GM12878 (cell line): ENCODE results near the gene PDGFB. TPM values are rescaled to one million over a fixed set of nuclear protein-coding genes. Genes with fewer than 3 reads are reported as not detected.

ENCODE experiments used
- ATAC-seq: fragments of 200-7000 bp; cut with Tn5 transposase; 3 replicates; pipeline ENCODE4 v1.9.1; 2020; ENCODE audit warnings: mild to moderate bottlenecking, moderate library complexity
- BruUV-seq: library from RNA; stranded (reverse); fragments of 400-500 nt; replicated peaks from 2 replicates; lab custom pipeline; 2021; lab: Mats Ljungman, UMichigan
- CTCF ChIA-PET: fragments of 300-600 bp; sonication (Branson Sonifier 250); formaldehyde crosslinking; extraction: SDS; loops from one replicate; lab custom pipeline; 2021; ENCODE audit warnings: inconsistent platforms; lab: Yijun Ruan, JAX
- POLR2A ChIA-PET: fragments of 350-600 bp; formaldehyde crosslinking; extraction: SDS; loops from one replicate; lab custom pipeline; 2021; ENCODE audit warnings: inconsistent platforms; lab: Charles Lee
- RAD21 ChIA-PET: fragments of 300-600 bp; sonication (Branson Sonifier 250); formaldehyde crosslinking; loops from one replicate; lab custom pipeline; 2023; ENCODE audit warnings: antibody characterized with exemption; ENCODE audit not compliant: unreplicated experiment; lab: Charles Lee
- SMC1A ChIA-PET: fragments of 300-600 bp; sonication (Branson Sonifier 250); formaldehyde crosslinking; loops from one replicate; lab custom pipeline; 2023; ENCODE audit not compliant: unreplicated experiment, uncharacterized antibody; lab: Charles Lee
- DNase-seq: peaks from one replicate; pipeline ENCODE4 v3.0.0-alpha.2; 2011; ENCODE audit warnings: low read depth, low spot score
- FAIRE-seq: peaks from 3 replicates; lab custom pipeline; 2011; peaks lifted over from hg19 to GRCh38; lab: Jason Lieb, UNC
- H2AFZ ChIP-seq: 2 replicates; pipeline ENCODE4 v1.6.0; 2011; ENCODE audit warnings: low read depth, low read length, control low read depth; ENCODE audit not compliant: control insufficient read depth
- H3K27ac ChIP-seq: 2 replicates; pipeline ENCODE4 v1.5.1; 2011; ENCODE audit warnings: control low read depth; ENCODE audit not compliant: control insufficient read depth, insufficient read depth
- H3K27me3 ChIP-seq, 2 experiments: replicated peaks in 1 of 2; 2 replicates each; pipeline versions ENCODE4 v1.6.0 to v1.6.1; 2011; ENCODE audit warnings: low read length in 1 of 2; ENCODE audit not compliant: control insufficient read depth in 2 of 2, insufficient read depth in 2 of 2
- H3K36me3 ChIP-seq, 2 experiments: 2 replicates each; pipeline ENCODE4 v1.5.1; 2011; ENCODE audit warnings: low read length in 1 of 2; ENCODE audit not compliant: control insufficient read depth in 2 of 2, insufficient read depth in 2 of 2
- H3K4me1 ChIP-seq: 2 replicates; pipeline ENCODE4 v1.6.1; 2011; ENCODE audit warnings: mild to moderate bottlenecking, low read length, moderate library complexity, mixed read lengths; ENCODE audit not compliant: control insufficient read depth, insufficient read depth
- H3K4me2 ChIP-seq: 2 replicates; pipeline ENCODE4 v1.6.0; 2011; ENCODE audit warnings: control low read depth; ENCODE audit not compliant: control insufficient read depth, insufficient read depth
- H3K4me3 ChIP-seq: fragments of 200-600 bp; sonication (generic); 2 replicates; pipeline ENCODE4 v1.5.1; 2016
- H3K79me2 ChIP-seq: 2 replicates; pipeline ENCODE4 v1.6.0; 2011; ENCODE audit warnings: low read length; ENCODE audit not compliant: control insufficient read depth, insufficient read depth
- H3K9ac ChIP-seq: 2 replicates; pipeline ENCODE4 v1.8.0; 2011; ENCODE audit warnings: low read length, control low read depth, mixed read lengths; ENCODE audit not compliant: control insufficient read depth, insufficient read depth
- H3K9me3 ChIP-seq: replicated peaks from 3 replicates; pipeline ENCODE4 v1.5.1; 2011; ENCODE audit warnings: mild to moderate bottlenecking, low read length; ENCODE audit not compliant: control insufficient read depth, insufficient read depth
- H4K20me1 ChIP-seq: 2 replicates; pipeline ENCODE4 v1.6.0; 2011; ENCODE audit not compliant: control insufficient read depth, insufficient read depth
- BHLHE40 ChIP-seq, 2 experiments: fragments of 450-650 bp in 1 of 2; IDR thresholded peaks; 2 replicates each; pipeline ENCODE4 v1.6.1; 2011 to 2017; ENCODE audit warnings: low read depth in 2 of 2, borderline replicate concordance in 1 of 2, improper control_type of control experiment in 1 of 2, low read length in 1 of 2, mild to moderate bottlenecking in 1 of 2
- FOXM1 ChIP-seq: IDR thresholded peaks from 2 replicates; pipeline ENCODE4 v1.6.1; 2012; ENCODE audit warnings: low read depth, mild to moderate bottlenecking, inconsistent platforms, low read length, moderate library complexity
- IKZF2 ChIP-seq, 2 experiments: fragments of 450-650 bp; IDR thresholded peaks; 2 replicates each; pipeline ENCODE4 v1.6.1; 2017; ENCODE audit warnings: mild to moderate bottlenecking in 2 of 2, moderate library complexity in 2 of 2
- KAT2A ChIP-seq: conservative IDR thresholded peaks from 2 replicates; pipeline ENCODE4 v1.6.1; 2011; ENCODE audit warnings: low read depth, low read length; ENCODE audit not compliant: control insufficient read depth
- MAX ChIP-seq: IDR thresholded peaks from 2 replicates; pipeline ENCODE4 v1.6.1; 2012; ENCODE audit warnings: low read depth, low read length, improper control_type of control experiment
- NFXL1 ChIP-seq: fragments of 450-650 bp; IDR thresholded peaks from 2 replicates; pipeline ENCODE4 v1.6.1; 2017; ENCODE audit warnings: antibody characterized with exemption, mild to moderate bottlenecking, borderline replicate concordance
- POLR2A ChIP-seq: IDR thresholded peaks from 2 replicates; pipeline ENCODE4 v1.6.1; 2011; ENCODE audit warnings: low read depth, mild to moderate bottlenecking, low read length
- POLR2AphosphoS2 ChIP-seq: IDR thresholded peaks from 2 replicates; pipeline ENCODE4 v1.6.1; 2011; ENCODE audit warnings: low read depth, mild to moderate bottlenecking, low read length, improper control_type of control experiment, moderate library complexity
- SKIL ChIP-seq: fragments of 450-650 bp; IDR thresholded peaks from 2 replicates; pipeline ENCODE4 v1.6.1; 2017; ENCODE audit warnings: mild to moderate bottlenecking, low read depth, inconsistent platforms; ENCODE audit not compliant: poor library complexity, severe bottlenecking
- STAT3 ChIP-seq: IDR thresholded peaks from 2 replicates; pipeline ENCODE4 v1.6.1; 2011; ENCODE audit warnings: low read depth, low read length, improper control_type of control experiment
- USF2 ChIP-seq: IDR thresholded peaks from 2 replicates; pipeline ENCODE4 v1.6.1; 2011; ENCODE audit warnings: low read depth, low read length, improper control_type of control experiment, borderline replicate concordance
- WRNIP1 ChIP-seq: IDR thresholded peaks from 2 replicates; pipeline ENCODE4 v1.6.1; 2011; ENCODE audit warnings: low read depth, low read length, improper control_type of control experiment, borderline replicate concordance
- ZBTB4 ChIP-seq: fragments of 450-650 bp; formaldehyde crosslinking; IDR thresholded peaks from 2 replicates; pipeline ENCODE4 v1.4.0; 2022; ENCODE audit warnings: mild to moderate bottlenecking, moderate library complexity
- ZNF274 ChIP-seq: IDR thresholded peaks from one replicate; pipeline ENCODE4 v1.8.0; 2011; ENCODE audit not compliant: insufficient read length, insufficient read depth
- WGBS: methylation state at CpG from one replicate; pipeline ENCODE4 v1.1.6; 2016; ENCODE audit warnings: low lambda C conversion rate; ENCODE audit not compliant: insufficient replicate concordance, insufficient coverage; ENCODE audit errors: missing lambda C conversion rate; 5-methylcytosine and 5-hydroxymethylcytosine counted together
- in situ Hi-C: fragments of 300-500 bp; cut with MboI; formaldehyde crosslinking; loops from 9 replicates; pipeline ENCODE4 v1.14.3; 2018; ENCODE audit warnings: mixed read lengths
- intact Hi-C: fragments of 100-400 bp; cut with micrococcal nuclease; formaldehyde crosslinking; loops from one replicate; pipeline ENCODE4 v1.14.2; 2022; ENCODE audit not compliant: unreplicated experiment
- polyA plus RNA-seq, 11 experiments: library from polyadenylated mRNA; depleted of rRNA in 4 of 11; unstranded in 6 of 11; stranded (reverse) in 5 of 11; fragments of >200 nt; fragmentation: Nextera tagmentation in 4 of 11; fragmentation: Illumina TruSeq in 1 of 11; extraction: Ambion mirVana in 4 of 11; extraction: Trizol in 1 of 11; gene quantifications; 1 replicate in 1 of 11; 2 replicates in 10 of 11; pipeline versions ENCODE4 v1.2.1 to v1.2.3, GENCODE V29; 2011 to 2016; ENCODE audit warnings: inconsistent platforms in 2 of 11, missing spikeins in 2 of 11, low read depth in 1 of 11
- total RNA-seq, 4 experiments: library from RNA; depleted of rRNA in 3 of 4; stranded (reverse); fragments of >200 nt in 3 of 4; fragmentation: Illumina TruSeq in 1 of 4; extraction: Trizol in 1 of 4; gene quantifications; 2 replicates each; pipeline versions ENCODE4 v1.2.1 to v1.2.3, GENCODE V29; 2013 to 2021

PDGFB gene
- total and polyA plus RNA-seq, 10 of the 15 experiments (the other 5 are each of a cell fraction or from before 2014, with no cell fraction given): 0.13 to 1.1 (median 0.56) TPM; not detected in 1

GRCh38 chr22:39209756-39210155, 35.0 kb downstream of the PDGFB start (continued):
- TF ChIP-seq ZBTB4 (CRISPR knock-in tag): no peak
- no peak for TF ChIP-seq WRNIP1
- no peak for TF ChIP-seq FOXM1
- TF ChIP-seq NFXL1: no peak
- TF ChIP-seq KAT2A: no peak
- TF ChIP-seq, all 136 proteins: peak for 0

- RAD21 ChIA-PET: no interaction called here
- H3K4me2 ChIP-seq: no peak overlapping the region
- intact Hi-C loops (no loop called here), in situ Hi-C loops (no loop called here)
- H2AFZ ChIP-seq: no peak overlapping the region
- 52% methylated on average over 11 of the region's 11 CpGs for WGBS
- no peaks in the 10 kb centered on the region for H4K20me1 ChIP-seq
- SMC1A ChIA-PET: no interaction called here
- DNase-seq (no peak), ATAC-seq (no peak), FAIRE-seq (no peak)
- CTCF ChIA-PET: interaction anchor here (1.6 kb wide), 1 partner anchor 109 kb away, joined by 4 read pairs; no protein-coding TSS in a partner anchor
- POLR2A ChIA-PET: interaction anchor here (0.7 kb wide), 1 partner anchor 47 kb away, joined by 5 read pairs; no protein-coding TSS in a partner anchor
- H3K79me2 ChIP-seq: no peaks in the 10 kb centered on the region
- no peaks in the 10 kb centered on the region for H3K36me3 ChIP-seq
- H3K27ac ChIP-seq: no peak overlapping the region
- H3K9ac ChIP-seq: no peak overlapping the region
- BruUV-seq: no TSS peak
- no peaks in the 10 kb centered on the region; a peak in 2 of 4 replicates for H3K27me3 ChIP-seq
- no peak overlapping the region for H3K4me3 ChIP-seq
- H3K9me3 ChIP-seq: no peaks in the 10 kb centered on the region
- H3K4me1 ChIP-seq: peaks cover 7% of the 10 kb centered on the region
- TF ChIP-seq BHLHE40 (IDR thresholded peaks at IDR 0.05; ENCODE audit: borderline replicate concordance in 1 of 2, low read depth in 2 of 2, low read length in 1 of 2) (no peak), USF2 (no peak), SKIL (no peak), POLR2A (no peak), MAX (no peak), POLR2AphosphoS2 (no peak), IKZF2 (IDR thresholded peaks at IDR 0.05) (no peak), ZNF274 (no peak), STAT3 (no peak)
These were observed 36.6 kb downstream of the PDGFB start for GRCh38 chr22:39208013-39208680.
